Suprapubic skin (tissue), 4 donors: ENCODE measurements around the gene ARAF. TPM values are rescaled to one million over a fixed set of nuclear protein-coding genes. Genes with fewer than 3 reads are reported as not detected.
"Not testable (repeated sequence)": the region's sequence is repeated elsewhere in the genome, so short reads cannot be mapped to it uniquely, and the experiment has no call there.

Experiments used
- DNase-seq, 2 donors: peaks; one replicate each; pipeline ENCODE4 v3.0.0-alpha.2; 2019; ENCODE audit warnings: low spot score in 2 of 2
- H3K27ac ChIP-seq: fragments of 200-600 bp; sonication (generic); one replicate; pipeline ENCODE4 v1.5.1; 2019
- H3K27me3 ChIP-seq: fragments of 200-600 bp; sonication (generic); one replicate; pipeline ENCODE4 v1.5.1; 2019
- H3K36me3 ChIP-seq: fragments of 200-600 bp; sonication (generic); one replicate; pipeline ENCODE4 v1.5.1; 2019
- H3K4me1 ChIP-seq: fragments of 200-600 bp; sonication (generic); one replicate; pipeline ENCODE4 v1.5.1; 2019
- H3K4me3 ChIP-seq: fragments of 200-600 bp; sonication (generic); one replicate; pipeline ENCODE4 v1.5.1; 2019; ENCODE audit warnings: mild to moderate bottlenecking
- H3K9me3 ChIP-seq: fragments of 200-600 bp; sonication (generic); one replicate; pipeline ENCODE4 v1.5.1; 2019
- CTCF ChIP-seq, 2 donors: fragments of 200-600 bp in 1 of 2; fragments of 450-650 bp in 1 of 2; sonication (generic) in 1 of 2; IDR thresholded peaks; one replicate each; pipeline ENCODE4 v1.5.1; 2016 to 2019; ENCODE audit warnings: antibody characterized with exemption in 2 of 2, mild to moderate bottlenecking in 1 of 2, moderate library complexity in 1 of 2
- EP300 ChIP-seq: sonication (generic); formaldehyde crosslinking; IDR thresholded peaks from one replicate; pipeline ENCODE4 v1.6.1; 2017; ENCODE audit warnings: antibody characterized with exemption
- POLR2A ChIP-seq, 2 donors: fragments of 450-650 bp; IDR thresholded peaks; one replicate each; pipeline ENCODE4 v1.6.1; 2017; ENCODE audit warnings: antibody characterized with exemption in 2 of 2, mild to moderate bottlenecking in 2 of 2, moderate library complexity in 2 of 2
- POLR2AphosphoS5 ChIP-seq, 3 donors: sonication (generic); formaldehyde crosslinking; IDR thresholded peaks; one replicate each; pipeline ENCODE4 v1.6.1; 2017; ENCODE audit warnings: antibody characterized with exemption in 3 of 3
- WGBS: methylation state at CpG from one replicate; pipeline ENCODE4 v1.1.5; 2018; 5-methylcytosine and 5-hydroxymethylcytosine counted together
- total RNA-seq, 4 donors: library from RNA; depleted of rRNA; stranded (reverse); fragments of >200 nt; gene quantifications; one replicate each; pipeline ENCODE4 v1.1.0, GENCODE V29; 2016

Gene ARAF
- total RNA-seq, 4 donors from 2014 or later: 32.4 to 60.0 (median 42.2) TPM

DNA sequence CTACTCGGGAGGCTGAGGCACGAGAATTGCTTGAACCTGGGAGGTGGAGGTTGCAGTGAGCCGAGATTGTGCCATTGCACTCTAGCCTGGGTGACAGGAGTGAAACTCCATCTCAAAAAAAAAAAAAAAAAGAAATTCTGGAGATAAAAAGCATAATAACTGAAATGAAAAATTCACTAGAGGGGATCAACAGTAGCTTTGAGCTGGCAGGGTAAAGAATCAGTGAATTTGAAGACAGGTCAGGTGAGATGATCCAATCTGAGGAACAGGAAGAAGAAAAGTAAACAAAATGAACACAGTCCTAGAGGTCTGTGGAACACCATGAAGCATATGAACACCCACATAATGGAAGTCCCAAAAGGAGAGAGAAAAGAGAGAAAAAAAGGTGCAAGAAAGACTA, 36.2 kb downstream of the ARAF start:
- Histone ChIP-seq H3K4me1 (no peaks in the 10 kb centered on the region), H3K36me3 (no peaks in the 10 kb centered on the region), H3K4me3 (no peak overlapping the region), H3K27me3 (no peaks in the 10 kb centered on the region), H3K9me3 (no peaks in the 10 kb centered on the region), H3K27ac (no peak overlapping the region)
- WGBS: 88% methylated on average over 3 of the region's 3 CpGs
- DNase-seq: no peak
- TF ChIP-seq EP300 (no peak), POLR2AphosphoS5 (IDR thresholded peaks at IDR 0.05) (no peak), POLR2A (IDR thresholded peaks at IDR 0.05) (no peak), CTCF (IDR thresholded peaks at IDR 0.05) (no peak)

DNA sequence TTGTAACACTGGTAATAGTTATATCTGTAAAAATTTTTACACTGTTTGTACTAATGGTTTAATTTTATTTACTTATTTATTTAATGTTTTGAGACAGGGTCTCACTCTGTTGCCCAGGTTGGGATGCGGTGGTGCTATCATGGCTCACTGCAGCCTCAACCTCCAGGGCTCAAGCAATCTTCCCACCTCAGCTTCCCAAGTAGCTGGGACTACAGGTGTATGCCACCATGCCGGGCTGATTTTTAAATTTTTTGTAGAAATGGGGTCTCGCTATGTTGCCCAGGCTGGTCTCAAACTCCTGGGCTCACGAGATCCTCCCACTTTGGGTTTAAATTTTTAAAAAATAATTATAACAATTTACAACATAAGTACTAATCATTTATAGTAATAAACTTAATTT, 42.1 kb downstream of the ARAF start:
- WGBS: 93% methylated on average over 4 of the region's 4 CpGs
- H3K4me1 ChIP-seq, H3K9me3 ChIP-seq, H3K27ac ChIP-seq, H3K4me3 ChIP-seq, DNase-seq, H3K27me3 ChIP-seq, H3K36me3 ChIP-seq: not testable (repeated sequence)

- no peaks in the 10 kb centered on the region for H3K36me3 ChIP-seq
- no peak for TF ChIP-seq CTCF (IDR thresholded peaks at IDR 0.05)
- TF ChIP-seq POLR2A (IDR thresholded peaks at IDR 0.05): no peak
- no peak for TF ChIP-seq POLR2AphosphoS5 (IDR thresholded peaks at IDR 0.05)
- no peak for TF ChIP-seq EP300
- H3K9me3 ChIP-seq: no peaks in the 10 kb centered on the region
- 64% methylated on average over 6 of the region's 9 CpGs for WGBS
- H3K4me3 ChIP-seq: no peak overlapping the region
- H3K27me3 ChIP-seq: no peaks in the 10 kb centered on the region
- no peaks in the 10 kb centered on the region for H3K4me1 ChIP-seq
- DNase-seq: peak in 1 of 2 donors; percentile 10
- no peak overlapping the region for H3K27ac ChIP-seq
Measured at GRCh38 chrX:47605024-47605423, 44.0 kb downstream of the ARAF start.

DNA sequence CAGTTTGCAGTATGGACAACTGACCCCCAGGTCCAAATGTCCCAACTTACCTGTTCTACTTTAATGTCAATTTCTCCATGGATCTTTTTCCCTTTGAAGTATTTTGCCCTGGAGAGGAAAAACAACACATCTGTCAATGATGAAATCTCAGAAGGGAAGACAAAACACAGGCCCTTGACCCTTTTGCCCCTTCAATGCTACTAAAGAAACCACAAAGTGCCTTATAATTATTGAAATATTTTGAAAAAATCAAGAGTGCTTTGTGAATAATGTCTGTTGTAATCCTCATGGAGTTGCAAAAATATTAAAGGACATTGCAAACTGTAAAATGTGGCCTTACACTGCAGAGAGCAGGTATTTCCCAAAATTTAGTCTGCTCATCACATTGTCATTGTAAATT, 46.1 kb downstream of the ARAF start:
- TF ChIP-seq POLR2A (IDR thresholded peaks at IDR 0.05): no peak
- TF ChIP-seq EP300: no peak
- no peak for TF ChIP-seq CTCF (IDR thresholded peaks at IDR 0.05)
- no peak for TF ChIP-seq POLR2AphosphoS5 (IDR thresholded peaks at IDR 0.05)
- no peak for DNase-seq
- Histone ChIP-seq H3K9me3 (no peaks in the 10 kb centered on the region), H3K4me3 (no peak overlapping the region), H3K4me1 (no peaks in the 10 kb centered on the region), H3K27ac (no peak overlapping the region), H3K36me3 (no peaks in the 10 kb centered on the region), H3K27me3 (no peaks in the 10 kb centered on the region)

DNA sequence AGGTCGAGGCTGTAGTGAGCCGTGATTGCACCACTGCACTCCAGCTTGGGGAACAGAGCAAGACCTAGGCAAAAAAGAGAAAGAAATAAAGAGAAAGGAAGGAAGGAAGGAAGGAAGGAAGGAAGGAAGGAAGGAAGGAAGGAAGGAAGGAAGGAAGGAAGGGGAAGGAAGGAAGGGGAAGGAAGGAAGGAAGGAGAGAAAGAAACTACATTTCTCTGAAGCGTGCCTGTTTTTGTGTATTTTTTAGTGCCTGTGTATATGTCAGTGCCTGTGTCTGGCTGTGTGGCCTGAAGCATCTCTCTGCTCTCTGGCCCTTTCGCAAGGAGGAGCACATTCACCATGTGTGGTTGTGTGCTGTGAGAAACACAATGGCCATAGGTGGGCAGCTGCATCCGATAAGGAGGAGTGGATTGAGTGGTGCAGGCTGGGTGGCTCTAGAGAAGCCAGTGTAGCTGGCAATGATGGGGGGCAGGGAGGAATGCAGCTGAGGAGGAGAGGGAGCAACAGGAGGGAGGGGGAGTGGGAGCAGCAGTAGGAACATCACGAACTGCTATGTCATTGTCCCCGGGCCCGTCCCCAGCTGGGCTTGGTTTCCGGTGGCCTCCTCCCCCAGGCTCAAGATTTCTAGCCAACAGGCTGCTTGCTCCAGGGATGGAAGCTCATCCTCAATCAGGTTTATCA, 47.3 kb downstream of the ARAF start:
- Histone ChIP-seq H3K4me1 (no peaks in the 10 kb centered on the region), H3K27ac (no peak overlapping the region), H3K4me3 (no peak overlapping the region), H3K36me3 (no peaks in the 10 kb centered on the region), H3K27me3 (no peaks in the 10 kb centered on the region), H3K9me3 (no peaks in the 10 kb centered on the region)
- no peak for TF ChIP-seq POLR2AphosphoS5 (IDR thresholded peaks at IDR 0.05)
- WGBS: 57% methylated on average over 9 of the region's 9 CpGs
- peak in 1 of 2 donors; percentile 35 for DNase-seq

DNA sequence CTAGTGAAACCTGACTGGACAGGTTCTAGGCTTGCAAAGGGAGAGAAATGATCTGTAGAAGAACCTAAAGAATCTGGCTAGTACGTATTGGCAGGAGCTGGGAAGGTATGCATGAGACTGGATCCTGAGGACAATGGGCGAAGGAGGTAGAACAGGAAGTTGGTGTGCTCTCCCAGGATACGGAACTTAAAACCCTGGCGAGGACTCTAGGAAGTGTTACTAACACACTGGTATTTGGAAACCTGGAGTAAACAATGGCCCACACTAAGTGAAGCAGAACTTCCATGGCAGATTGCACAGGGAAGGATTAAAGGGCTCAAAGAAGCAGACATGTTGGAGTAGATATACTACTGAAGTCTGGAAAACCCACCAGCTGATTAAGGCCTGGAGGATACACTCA, 49.5 kb downstream of the ARAF start:
- no peaks in the 10 kb centered on the region for H3K27me3 ChIP-seq
- 82% methylated on average over 4 of the region's 4 CpGs for WGBS
- peak in 1 of 2 donors; percentile 4 for DNase-seq
- H3K27ac ChIP-seq: no peak overlapping the region
- H3K9me3 ChIP-seq: no peaks in the 10 kb centered on the region
- no peaks in the 10 kb centered on the region for H3K4me1 ChIP-seq
- TF ChIP-seq CTCF (IDR thresholded peaks at IDR 0.05) (no peak), POLR2A (IDR thresholded peaks at IDR 0.05) (no peak), POLR2AphosphoS5 (IDR thresholded peaks at IDR 0.05) (no peak), EP300 (no peak)
- H3K4me3 ChIP-seq: no peak overlapping the region
- H3K36me3 ChIP-seq: no peaks in the 10 kb centered on the region
